Activated CD4-positive, alpha-beta T cell treated with anti-CD3 and anti-CD28 coated beads for 4 hours (primary cell): ENCODE data around the gene NACC1.
"Not testable (repeated sequence)": the region's sequence is repeated elsewhere in the genome, so short reads cannot be mapped to it uniquely, and the experiment has no call there.

Experiments used
- DNase-seq, 2 donors: peaks; one replicate each; pipeline ENCODE4 v3.0.0-alpha.2; 2020

Gene NACC1

DNA sequence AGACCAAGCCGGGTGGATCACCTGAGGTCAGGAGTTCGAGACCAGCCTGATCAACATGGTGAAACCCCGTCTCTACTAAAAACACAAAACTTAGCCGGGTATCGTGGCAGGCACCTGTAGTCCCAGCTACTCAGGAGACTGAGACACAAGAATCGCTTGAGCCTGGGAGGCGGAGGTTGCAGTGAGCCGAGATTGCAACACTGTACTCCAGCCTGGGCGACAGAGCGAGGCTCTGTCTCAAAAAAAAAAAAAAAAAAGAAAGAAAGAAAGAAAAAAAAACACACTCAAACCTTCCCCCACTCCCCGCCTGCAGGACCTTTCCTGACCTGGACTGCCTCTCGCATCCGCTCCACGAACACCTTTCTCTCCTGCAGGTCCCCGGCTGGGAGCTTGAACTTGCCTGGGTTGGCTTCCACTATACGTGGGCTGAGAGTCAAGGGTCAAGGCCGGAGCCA, 31.1 kb downstream of the NACC1 start:
- not testable (repeated sequence) for DNase-seq

DNA sequence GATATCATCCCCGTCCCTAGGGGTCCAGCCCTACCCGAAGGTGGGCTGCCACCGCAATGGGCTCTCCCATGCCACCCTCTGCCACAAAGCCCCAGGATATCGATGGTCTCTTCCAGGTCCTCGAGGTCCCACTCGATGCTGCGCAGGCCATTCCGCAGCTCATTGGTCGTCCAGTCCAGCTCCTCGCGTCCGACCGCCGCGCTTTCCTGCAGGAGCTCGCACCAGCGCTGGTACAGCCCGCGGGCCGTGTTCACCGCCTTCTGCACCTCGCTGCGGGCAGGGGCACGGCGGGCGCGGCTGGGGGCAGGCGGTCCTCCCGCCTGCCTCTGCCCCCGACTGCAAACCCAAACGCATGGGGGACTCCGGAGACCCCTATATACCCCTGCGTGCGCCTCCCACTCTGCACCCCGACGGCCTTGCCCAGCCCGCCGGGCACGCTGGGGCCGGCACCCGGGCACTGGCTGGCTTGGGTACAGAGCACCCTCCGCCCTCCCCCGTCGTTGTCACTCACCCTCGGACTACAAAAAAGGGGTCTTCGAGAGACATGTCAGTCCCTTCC, 31.6 kb downstream of the NACC1 start:
- DNase-seq = no peak

DNA sequence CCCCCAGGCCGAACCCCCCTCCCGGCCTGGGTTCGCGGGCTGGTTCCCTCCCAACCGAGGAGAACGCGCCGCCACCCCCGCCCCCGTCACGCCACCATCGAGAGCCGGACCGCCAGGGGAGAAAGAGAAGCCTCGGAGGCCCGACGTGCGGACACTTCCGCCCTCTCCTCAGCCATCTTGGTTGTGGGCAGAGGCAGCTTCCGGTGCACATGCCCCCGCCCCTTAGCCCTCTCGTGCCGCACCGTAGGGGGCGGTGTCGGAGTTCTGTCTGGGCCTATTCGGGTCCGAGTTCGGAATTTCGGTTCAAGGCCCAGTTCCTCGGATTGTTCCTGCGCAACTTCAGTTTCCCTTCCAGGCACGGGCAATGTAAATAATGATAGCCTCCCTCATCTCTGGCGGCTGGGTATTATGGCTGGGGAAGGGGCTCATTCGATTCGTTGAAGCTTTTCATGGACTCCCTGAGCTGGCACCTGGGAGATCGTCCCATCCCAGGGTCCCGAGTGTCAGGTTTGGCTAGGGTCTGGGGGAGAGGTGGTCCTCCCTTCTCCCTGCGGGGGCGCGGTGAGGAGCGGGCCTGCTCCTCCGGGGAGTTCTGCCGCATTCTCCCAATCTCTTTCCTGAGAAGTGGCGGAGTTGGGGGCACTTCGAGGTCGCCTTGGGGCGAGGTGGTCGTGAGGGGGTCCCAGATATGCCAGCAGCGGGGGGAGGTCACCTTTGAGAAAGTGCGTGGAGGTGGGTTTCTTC, 32.3 kb downstream of the NACC1 start, which contains the start of the genes IER2 and STX10:
Gene IER2 (plus strand): TSS at position 225 of the 744 bp plus-strand sequence. CDS start 2,776 bp downstream, outside the sequence.
Gene STX10 (minus strand): TSS at position 189 of the 744 bp plus-strand sequence. CDS start 202 bp downstream, outside the sequence.
- DNase-seq = peak; percentile 92 to 93

DNA sequence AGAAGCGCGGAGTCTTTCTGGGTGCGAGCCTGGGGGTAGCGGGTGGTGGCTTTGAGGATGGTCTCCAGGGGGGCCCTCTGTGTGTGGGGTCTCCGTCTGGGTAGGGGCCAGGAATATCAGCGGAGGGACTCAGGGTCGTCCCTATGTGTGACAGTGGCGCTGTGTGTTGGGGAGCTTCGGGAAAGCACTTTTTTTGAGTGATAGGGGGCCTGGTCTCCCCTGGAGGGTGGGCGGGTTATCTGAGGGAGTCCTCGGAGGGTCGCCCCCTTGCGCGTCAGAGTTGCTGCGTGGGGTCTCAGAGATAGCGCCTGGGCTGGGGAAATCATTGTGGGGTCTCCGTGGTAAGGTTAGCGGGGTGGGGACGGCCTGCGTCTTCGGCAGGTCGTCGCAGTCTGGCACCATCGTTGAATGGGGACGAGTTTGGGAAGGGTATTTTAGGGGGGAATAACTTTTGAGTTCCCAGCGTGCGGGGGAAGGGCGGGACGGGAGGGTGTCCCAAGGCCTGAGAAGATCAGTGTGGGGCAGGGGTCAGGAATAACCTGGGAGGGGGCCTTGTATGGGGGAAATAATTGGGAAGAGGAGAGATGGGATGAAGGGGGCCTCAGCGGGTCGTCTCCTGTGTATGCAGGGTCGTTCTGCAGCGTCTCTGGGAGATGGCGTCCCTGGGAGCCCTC, 33.0 kb downstream of the NACC1 start:
- DNase-seq = peak; percentile 20 to 45

DNA sequence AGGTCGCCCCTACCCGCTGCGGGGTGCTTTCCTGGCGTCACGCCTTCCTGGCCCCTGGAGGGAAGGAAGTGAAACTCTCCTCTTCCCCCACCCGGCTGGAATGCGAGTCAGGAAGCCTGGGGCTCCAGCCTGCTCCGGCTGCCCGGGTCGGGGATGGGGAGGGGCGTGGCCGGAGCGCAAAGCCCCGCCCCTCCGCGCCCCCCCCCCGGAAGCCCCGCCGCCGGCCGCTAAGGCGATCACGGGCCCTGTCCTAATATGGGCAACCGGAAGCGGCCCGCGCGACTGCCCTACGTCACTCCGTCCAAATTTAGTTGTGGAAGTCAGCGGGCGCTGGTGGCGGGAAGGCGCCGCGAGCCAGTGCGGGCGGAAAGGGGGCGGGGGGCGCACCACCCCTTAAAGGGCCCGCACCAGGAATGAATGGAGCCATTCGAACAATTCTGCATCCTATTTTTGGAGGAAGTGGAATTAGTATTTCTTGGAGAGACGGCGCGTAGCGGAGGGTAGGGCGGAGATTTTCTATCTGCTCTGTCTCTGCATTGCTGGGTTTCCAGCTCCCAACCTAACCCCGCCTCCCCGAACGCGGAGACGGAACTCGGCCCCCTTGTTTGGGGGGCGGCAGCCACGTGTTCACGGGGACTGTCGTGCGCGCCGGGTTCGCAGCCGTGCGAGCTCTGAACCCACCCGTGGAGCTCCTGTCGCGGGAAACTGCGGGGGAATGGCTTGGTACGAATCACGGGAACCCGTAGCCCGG, 33.7 kb downstream of the NACC1 start:
- DNase-seq = peak; percentile 94 to 95

DNA sequence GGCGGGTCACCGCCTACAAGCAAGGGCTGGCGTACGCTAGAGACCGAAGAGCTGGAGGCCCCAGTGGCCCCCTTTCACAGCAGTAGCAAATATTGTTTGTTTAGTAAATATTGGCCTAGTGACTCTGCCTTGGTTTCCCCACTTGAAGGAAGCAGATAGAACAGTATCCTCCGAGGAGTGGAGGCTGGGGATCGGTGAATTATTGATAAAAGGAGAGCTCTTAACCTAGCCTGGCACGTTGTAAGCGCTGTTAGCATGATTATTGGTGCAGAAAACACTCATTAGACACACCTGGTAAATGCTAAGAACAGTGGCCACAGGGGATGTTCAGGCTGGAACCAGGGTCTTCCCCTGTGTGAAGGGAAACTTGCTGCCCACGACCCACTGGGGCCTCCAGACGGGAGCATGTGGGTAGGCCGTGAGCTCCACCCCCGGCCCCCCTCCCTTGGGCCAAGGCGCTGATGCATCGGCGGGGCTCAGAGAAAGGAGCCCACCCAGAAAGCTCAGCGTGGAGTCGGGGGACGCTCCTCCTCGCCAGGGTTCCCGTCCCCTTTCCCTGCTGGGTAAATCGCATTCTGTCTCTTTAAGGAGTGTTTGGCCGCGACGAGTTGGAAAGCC, 34.4 kb downstream of the NACC1 start:
- DNase-seq = no peak

DNA sequence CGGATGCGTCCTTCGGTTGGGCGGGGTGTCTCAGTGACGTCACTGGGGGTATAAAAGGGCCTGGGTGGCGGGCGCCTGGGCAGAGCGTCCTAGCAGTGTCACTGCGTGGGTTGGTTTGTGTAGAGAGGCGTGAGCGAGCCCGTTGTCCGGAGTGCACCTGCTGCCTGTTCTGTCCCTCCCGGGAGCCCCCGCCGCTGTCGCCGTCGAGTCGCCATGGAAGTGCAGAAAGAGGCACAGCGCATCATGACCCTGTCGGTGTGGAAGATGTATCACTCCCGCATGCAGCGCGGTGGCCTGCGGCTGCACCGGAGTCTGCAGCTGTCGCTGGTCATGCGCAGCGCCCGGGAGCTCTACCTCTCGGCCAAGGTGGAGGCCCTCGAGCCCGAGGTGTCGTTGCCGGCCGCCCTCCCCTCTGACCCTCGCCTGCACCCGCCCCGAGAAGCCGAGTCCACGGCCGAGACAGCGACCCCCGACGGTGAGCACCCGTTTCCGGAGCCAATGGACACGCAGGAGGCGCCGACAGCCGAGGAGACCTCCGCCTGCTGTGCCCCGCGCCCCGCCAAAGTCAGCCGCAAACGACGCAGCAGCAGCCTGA, 35.0 kb downstream of the NACC1 start:
- DNase-seq = peak; percentile 97 to 99

DNA sequence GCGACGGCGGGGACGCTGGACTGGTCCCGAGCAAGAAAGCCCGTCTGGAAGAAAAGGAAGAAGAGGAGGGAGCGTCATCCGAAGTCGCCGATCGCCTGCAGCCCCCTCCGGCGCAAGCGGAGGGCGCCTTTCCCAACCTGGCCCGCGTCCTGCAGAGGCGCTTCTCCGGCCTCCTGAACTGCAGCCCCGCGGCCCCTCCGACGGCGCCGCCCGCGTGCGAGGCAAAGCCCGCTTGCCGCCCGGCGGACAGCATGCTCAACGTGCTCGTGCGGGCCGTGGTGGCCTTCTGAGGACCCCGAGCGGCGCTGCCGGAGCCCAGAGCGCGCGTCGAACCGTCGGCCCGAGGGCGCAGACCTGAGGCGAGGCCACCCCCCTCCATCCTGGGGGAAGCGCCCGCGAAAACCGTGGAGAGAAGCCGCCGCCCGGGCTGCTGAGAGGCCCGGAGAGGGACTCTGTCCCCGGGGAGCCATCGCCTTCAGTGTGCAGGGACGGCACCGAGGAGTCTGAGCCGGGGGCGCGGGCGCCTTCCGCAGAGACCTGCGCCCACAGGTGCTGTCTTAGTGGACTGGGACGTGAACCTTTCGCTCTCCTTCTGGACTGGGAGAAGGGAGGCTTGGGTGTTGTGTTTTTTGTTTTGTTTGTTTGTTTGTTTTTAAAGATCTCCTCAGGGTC, 35.6 kb downstream of the NACC1 start:
- peak in 1 of 2 donors; percentile 16 for DNase-seq

DNA sequence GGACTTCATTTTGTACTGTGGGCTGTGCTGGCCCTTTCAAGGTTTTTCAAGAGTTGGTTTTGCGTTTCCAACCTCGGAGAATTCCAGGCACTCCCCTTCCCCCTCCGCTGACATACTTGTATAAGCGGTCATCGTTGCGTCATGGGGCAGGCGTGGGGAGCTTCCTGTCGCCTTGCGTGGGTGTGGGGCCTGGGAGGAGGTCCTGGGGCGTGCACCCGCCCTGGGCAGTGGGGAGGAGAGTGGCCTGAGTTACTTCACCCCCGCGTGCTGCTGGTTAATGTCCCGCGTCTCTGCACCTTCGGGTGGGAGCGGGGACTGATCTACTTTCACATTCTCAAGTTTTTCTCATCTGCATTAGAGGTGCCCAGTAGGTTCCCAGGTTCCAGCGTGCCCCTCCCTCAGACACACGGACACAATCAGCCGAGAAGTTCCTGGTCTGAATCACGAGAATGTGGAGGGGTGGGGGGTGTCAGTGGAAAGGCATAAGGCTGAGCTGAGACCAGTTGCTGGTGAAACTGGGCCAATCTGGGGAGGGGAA, 36.2 kb downstream of the NACC1 start:
- DNase-seq = peak; percentile 61 to 69

DNA sequence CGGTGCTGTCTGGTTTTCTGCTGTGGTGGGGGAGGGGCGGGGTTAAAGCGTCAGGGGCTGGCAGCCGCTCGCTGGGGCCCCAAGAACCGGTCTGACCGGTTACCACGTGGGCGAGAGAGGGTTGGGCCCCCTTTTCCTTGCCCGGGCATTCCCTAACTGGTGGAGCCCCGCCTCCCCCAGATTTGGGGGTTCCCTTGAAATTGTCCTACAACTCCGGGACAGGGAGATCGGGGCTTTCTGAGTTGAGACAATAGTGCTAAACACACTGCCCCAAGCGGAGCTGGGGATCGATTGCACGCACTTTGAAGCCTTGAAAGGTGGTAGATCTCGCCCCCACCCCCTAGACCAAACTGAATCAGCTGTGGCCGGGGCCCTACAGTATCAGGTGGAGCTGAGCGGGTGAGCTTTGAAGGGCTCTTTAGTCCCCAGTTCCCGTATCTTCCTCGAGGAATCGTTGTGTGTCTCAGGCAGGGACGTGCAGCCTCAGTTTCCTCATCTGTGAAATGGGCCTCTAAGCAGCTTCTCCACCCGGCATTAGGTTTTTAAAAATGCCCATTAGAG, 36.9 kb downstream of the NACC1 start:
- peak; percentile 73 to 78 for DNase-seq

DNA sequence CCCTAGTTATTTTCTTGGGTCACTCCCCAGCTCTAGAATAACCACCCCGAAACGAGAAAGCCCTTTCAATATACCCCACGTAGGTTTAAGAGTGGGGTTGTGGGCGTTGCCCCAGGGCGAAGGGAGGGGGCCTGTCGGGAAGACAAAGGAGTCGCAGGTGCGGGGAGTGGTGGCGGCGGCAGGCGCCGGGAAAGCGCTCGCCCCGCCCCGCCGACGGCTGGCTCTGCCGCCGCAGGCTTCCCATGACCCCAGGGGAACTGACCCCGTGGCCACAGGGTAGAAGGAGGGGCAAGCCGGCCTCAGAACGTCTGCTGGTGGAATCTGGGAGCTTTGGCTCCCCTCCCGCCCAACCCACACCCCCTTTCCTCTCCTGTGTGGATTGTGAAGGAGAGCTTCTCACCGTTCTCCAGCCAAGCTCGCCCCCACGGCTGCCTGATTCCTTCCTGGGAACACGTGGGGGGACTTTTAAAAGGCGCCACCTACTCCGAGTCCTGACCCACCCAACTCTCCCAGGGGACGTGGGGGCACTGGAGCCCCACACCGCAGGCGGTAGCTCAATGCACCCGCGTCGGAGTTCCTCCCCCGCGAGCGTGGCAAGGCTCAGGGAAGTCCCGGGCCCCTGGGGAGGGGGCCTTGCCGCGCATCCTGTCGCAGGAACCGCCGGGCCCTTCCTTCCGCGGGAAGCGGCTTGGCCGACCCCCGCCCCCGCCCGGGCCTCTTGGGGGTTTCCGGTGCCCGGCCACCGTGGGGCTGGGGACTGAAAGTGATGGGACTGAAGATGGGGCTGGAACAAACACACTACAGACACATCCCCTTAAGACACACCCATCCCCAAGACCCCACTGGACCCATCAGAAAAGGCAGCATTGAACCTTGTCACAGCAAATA, 37.7 kb downstream of the NACC1 start:
- DNase-seq = peak; percentile 60 to 73

DNA sequence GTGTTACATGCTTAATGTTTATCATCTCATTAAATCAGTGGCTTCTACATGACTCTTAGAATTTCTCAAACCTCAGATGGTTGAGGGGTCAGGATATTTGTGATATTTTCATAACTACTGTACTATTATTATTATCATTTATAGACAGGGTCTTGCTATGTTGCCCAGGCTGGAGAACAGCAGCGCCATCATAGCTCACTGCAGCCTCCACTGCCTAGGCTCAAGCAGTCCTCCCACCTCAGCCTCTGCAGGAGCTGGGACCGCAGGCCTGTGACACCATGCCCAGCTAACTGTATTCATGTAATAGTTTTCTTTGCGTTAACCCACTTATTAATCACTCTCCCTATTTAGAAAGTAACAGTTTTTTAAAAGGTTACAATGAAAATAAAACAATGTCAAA, 41.6 kb downstream of the NACC1 start:
- no peak for DNase-seq

DNA sequence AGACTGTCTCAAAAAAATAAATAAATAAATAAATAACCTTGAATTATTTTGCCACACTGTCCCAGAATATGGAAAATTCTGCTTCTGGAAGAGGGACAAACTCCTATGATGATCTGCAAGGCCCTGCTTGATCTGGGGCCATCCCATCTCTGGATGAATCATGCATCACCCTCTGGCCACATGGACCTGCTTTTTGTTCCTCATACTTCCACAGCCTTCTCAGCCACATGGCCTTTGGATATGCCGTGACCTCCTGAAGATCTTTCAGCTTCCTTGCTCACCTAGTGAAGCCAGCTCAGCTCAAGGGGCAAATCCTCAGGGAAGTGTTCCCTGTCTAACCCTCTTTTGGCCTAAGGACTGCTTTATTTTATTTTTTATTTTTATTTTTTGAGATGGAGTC, 42.5 kb downstream of the NACC1 start:
- no peak for DNase-seq

DNA sequence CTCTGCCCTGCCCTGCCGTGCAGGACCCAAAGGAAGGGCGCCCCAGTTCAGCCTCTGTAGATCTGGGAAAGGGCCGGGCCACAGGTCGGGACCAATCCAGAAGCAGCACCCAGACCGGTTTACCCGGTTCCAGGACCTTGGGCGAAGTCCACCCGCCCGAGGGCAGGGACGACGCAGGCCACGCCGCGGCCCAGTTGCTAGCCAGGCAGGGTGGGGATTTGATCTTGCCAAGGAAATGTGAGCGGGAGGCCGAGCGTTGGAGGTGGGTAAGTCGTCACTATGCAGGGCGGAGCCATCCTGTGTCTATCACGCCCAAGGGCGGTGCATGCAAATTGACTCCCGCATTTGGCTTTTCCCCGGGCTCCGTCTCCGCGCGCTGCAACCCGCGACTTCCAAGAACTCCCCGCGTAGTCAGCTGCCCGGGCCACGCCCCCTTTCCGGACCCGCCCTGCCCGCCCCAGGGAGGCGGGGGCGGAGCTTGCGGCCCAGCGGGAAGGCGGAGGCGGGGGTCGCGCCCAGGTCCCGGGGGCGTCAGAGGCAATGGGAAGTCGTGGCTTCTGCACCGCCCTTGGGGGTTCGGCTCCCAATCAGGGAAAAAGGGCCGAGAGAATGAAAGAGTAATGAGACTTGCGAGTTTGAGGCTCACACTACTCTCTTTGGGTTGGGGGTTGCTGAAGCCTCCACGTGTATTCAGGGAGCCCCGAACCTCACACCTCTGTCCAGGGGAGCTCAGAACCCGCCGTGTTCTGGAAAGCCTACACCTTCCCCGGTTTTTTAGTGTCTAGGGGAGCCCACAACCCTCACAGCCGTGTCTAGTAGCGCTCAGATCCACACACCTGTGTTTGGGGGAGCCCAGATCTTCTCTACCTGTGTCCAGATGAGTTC, 44.9 kb downstream of the NACC1 start:
- DNase-seq = peak; percentile 90 to 91

DNA sequence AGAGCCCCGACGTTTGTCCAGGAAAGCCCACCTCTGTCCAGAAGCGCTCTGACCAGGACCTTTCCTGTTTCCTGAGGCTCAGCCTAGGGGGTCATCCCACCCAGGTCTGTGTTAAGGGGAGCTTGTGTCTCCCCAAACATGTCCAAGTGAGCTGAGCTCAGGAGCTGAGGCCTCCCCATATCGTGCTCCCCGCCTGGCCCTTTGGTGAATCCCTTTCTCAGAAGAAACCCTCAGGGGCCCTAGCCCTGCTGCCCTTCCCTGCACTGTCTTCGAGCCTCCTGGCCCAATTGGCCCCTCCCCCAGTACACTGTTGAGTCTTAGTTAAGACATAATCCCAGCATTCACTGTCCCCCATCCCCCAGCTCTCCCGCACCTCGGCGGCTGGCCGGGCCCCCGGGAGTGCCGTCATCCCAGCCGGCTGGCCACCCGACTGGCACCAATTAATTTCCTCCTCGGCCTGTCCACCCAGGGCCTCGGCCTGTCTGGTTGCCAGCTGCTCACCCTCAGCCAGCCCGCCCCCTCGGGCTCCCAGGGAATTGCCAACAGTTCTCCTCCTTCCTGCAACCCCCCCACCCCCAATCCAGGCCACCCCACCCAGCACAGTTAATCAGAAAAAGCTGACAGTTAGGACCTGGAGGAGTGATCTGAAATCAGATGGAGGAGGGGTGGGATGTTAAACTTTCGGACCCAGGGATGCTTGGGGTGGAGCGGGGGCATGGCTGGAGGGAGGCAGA, 45.7 kb downstream of the NACC1 start:
- peak; percentile 34 to 40 for DNase-seq

DNA sequence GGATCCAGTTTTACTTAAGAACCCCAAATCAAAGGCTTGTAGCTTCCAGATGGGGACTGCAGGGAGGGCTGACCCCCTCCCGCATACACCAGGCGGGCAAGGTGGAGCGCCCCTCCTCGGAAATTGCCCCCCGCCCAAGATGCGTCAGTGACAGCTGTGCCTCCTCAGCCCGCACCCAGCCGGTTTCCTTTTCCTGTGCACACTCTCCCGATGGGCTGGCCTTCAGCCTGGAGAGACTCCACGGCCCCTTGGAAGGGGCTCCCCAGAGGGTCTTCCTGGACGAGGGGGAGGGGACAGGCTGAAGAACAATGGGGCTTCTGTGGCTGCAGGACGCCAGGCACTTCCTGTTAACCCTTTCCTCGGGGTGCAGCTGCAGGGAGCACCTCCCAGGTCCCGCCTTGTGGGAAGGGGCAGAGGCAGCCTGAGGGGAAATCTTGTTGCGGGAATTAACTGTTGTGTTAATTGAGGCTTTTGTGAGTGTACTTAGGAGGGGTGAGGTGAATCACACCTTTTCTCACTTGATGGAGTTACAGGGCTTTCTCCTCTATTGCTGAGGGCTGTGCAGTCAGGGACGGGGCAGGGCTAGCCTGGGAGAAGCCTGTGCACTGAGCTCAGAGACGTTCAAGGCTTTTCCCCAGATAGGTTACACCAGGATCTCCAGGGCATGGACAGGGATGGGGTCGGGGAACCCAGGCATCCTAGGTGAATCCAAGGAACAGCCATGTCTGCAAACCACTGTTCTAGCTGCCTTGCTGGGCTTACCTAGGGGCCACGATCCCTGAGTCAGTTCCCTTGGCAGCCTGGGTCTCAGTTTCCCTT, 46.5 kb downstream of the NACC1 start:
- peak; percentile 29 to 34 for DNase-seq
